H1 (cell line): ENCODE results near the gene RNF126. TPM values are rescaled to one million over a fixed set of nuclear protein-coding genes. Genes with fewer than 3 reads are reported as not detected.

Source experiments
- CTCF ChIA-PET: fragments of 300-600 bp; sonication (Branson Sonifier 250); formaldehyde crosslinking; loops from one replicate; lab custom pipeline; 2021; ENCODE audit not compliant: partially characterized antibody; lab: Charles Lee
- POLR2A ChIA-PET: fragments of 300-600 bp; sonication (Branson Sonifier 250); formaldehyde crosslinking; loops from one replicate; lab custom pipeline; 2021; ENCODE audit warnings: inconsistent platforms; ENCODE audit not compliant: partially characterized antibody; lab: Charles Lee
- DNase-seq, 2 experiments: peaks; one replicate each; pipeline versions ENCODE4 v3.0.0 to v3.0.0-alpha.2; 2010 to 2022; ENCODE audit warnings: low spot score in 2 of 2, low read depth in 1 of 2, mixed read lengths in 1 of 2
- FAIRE-seq: peaks from 2 replicates; lab custom pipeline; 2011; peaks lifted over from hg19 to GRCh38; lab: Jason Lieb, UNC
- H2AFZ ChIP-seq: 2 replicates; pipeline ENCODE4 v1.8.1; 2012; ENCODE audit warnings: low read length, inconsistent platforms
- H2AK5ac ChIP-seq: 2 replicates; pipeline ENCODE4 v1.6.1; 2013; ENCODE audit warnings: low read depth, low read length
- H2BK120ac ChIP-seq: replicated peaks from 2 replicates; pipeline ENCODE3; 2013; ENCODE audit warnings: low read depth, low read length, inconsistent platforms
- H2BK12ac ChIP-seq: 2 replicates; pipeline ENCODE4 v1.6.1; 2013; ENCODE audit warnings: low read depth, low read length
- H2BK15ac ChIP-seq: 2 replicates; pipeline ENCODE4 v1.6.1; 2013; ENCODE audit warnings: low read length
- H2BK20ac ChIP-seq: 2 replicates; pipeline ENCODE4 v1.6.1; 2013; ENCODE audit warnings: low read length
- H2BK5ac ChIP-seq: 2 replicates; pipeline ENCODE4 v1.6.1; 2013; ENCODE audit warnings: low read depth, low read length
- H3K14ac ChIP-seq: 2 replicates; pipeline ENCODE4 v1.6.1; 2013; ENCODE audit warnings: inconsistent platforms; ENCODE audit not compliant: insufficient read length
- H3K18ac ChIP-seq: 2 replicates; pipeline ENCODE4 v1.6.1; 2013; ENCODE audit warnings: low read length; ENCODE audit errors: extremely low read depth
- H3K23ac ChIP-seq: 2 replicates; pipeline ENCODE4 v1.6.1; 2013; ENCODE audit warnings: inconsistent platforms; ENCODE audit not compliant: insufficient read length
- H3K23me2 ChIP-seq: 2 replicates; pipeline ENCODE4 v1.6.1; 2013; ENCODE audit warnings: low read depth, low read length
- H3K27ac ChIP-seq: 2 replicates; pipeline ENCODE4 v1.6.1; 2011; ENCODE audit warnings: low read depth, low read length, inconsistent platforms
- H3K27me3 ChIP-seq, 4 experiments: replicated peaks in 1 of 4; 1 replicate in 1 of 4; 2 replicates in 3 of 4; pipeline versions ENCODE4 v1.6.1 to v1.8.1; 2011 to 2013; ENCODE audit warnings: low read length in 3 of 4, mild to moderate bottlenecking in 3 of 4, inconsistent platforms in 2 of 4, mixed read lengths in 2 of 4, moderate library complexity in 1 of 4; ENCODE audit not compliant: control insufficient read depth in 3 of 4, insufficient read depth in 3 of 4; ENCODE audit errors: extremely low read depth in 1 of 4
- H3K36me3 ChIP-seq, 4 experiments: 2 replicates each; pipeline versions ENCODE4 v1.6.1 to v1.8.1; 2011 to 2013; ENCODE audit warnings: mild to moderate bottlenecking in 4 of 4, low read length in 3 of 4, moderate library complexity in 2 of 4, control low read depth in 1 of 4, inconsistent platforms in 1 of 4; ENCODE audit not compliant: insufficient read depth in 4 of 4, control insufficient read depth in 2 of 4
- H3K4ac ChIP-seq: replicated peaks from 2 replicates; pipeline ENCODE3; 2013; ENCODE audit warnings: low read length, low read depth, mixed read lengths, inconsistent platforms; ENCODE audit not compliant: insufficient read length
- H3K4me1 ChIP-seq, 4 experiments: replicated peaks in 1 of 4; 1 replicate in 1 of 4; 2 replicates in 3 of 4; pipeline versions ENCODE4 v1.6.1 to v1.8.1; 2011 to 2013; ENCODE audit warnings: low read length in 3 of 4, inconsistent platforms in 2 of 4, mixed read lengths in 1 of 4; ENCODE audit not compliant: insufficient read depth in 4 of 4, control insufficient read depth in 3 of 4
- H3K4me2 ChIP-seq, 2 experiments: 2 replicates each; pipeline versions ENCODE4 v1.6.1 to v1.8.1; 2011 to 2013; ENCODE audit warnings: low read depth in 2 of 2, low read length in 2 of 2, control low read depth in 1 of 2, inconsistent platforms in 1 of 2, mild to moderate bottlenecking in 1 of 2; ENCODE audit not compliant: insufficient read depth in 1 of 2
- H3K4me3 ChIP-seq, 4 experiments: fragments of 200-600, 300-600 bp in 1 of 4; sonication (generic), shearing (Covaris generic), sonication (Bioruptor Twin) in 1 of 4; 2 replicates each; pipeline versions ENCODE4 v1.5.1 to v1.8.1; 2011 to 2016; ENCODE audit warnings: low read length in 4 of 4, low read depth in 3 of 4, control low read depth in 2 of 4, inconsistent platforms in 2 of 4, mild to moderate bottlenecking in 2 of 4, mixed read lengths in 1 of 4, moderate library complexity in 1 of 4; ENCODE audit not compliant: insufficient read depth in 2 of 4; ENCODE audit errors: extremely low read depth in 1 of 4
- H3K56ac ChIP-seq: replicated peaks from 2 replicates; pipeline ENCODE3; 2013; ENCODE audit warnings: low read depth, mild to moderate bottlenecking, mixed read lengths, low read length, inconsistent platforms; ENCODE audit not compliant: insufficient read length
- H3K79me1 ChIP-seq: 2 replicates; pipeline ENCODE4 v1.6.1; 2013; ENCODE audit warnings: low read depth, low read length, control low read depth
- H3K79me2 ChIP-seq, 2 experiments: 2 replicates each; pipeline versions ENCODE4 v1.6.1 to v1.8.1; 2012 to 2013; ENCODE audit warnings: low read length in 2 of 2, mild to moderate bottlenecking in 2 of 2, inconsistent platforms in 1 of 2; ENCODE audit not compliant: insufficient read depth in 2 of 2, control insufficient read depth in 1 of 2
- H3K9ac ChIP-seq, 4 experiments: replicated peaks in 1 of 4; 1 replicate in 1 of 4; 2 replicates in 3 of 4; pipeline versions ENCODE4 v1.6.1 to v1.8.1; 2011 to 2013; ENCODE audit warnings: low read depth in 3 of 4, low read length in 3 of 4, control low read depth in 2 of 4, mild to moderate bottlenecking in 2 of 4, moderate library complexity in 2 of 4, inconsistent platforms in 1 of 4; ENCODE audit errors: extremely low read depth in 1 of 4
- H3K9me3 ChIP-seq, 2 experiments: 2 replicates each; pipeline versions ENCODE4 v1.6.1 to v1.8.1; 2012 to 2013; ENCODE audit warnings: mild to moderate bottlenecking in 2 of 2, moderate library complexity in 2 of 2, control low read depth in 1 of 2, inconsistent platforms in 1 of 2, low read depth in 1 of 2, low read length in 1 of 2, mixed read lengths in 1 of 2; ENCODE audit not compliant: insufficient read depth in 2 of 2
- H4K20me1 ChIP-seq, 2 experiments: replicated peaks in 1 of 2; 2 replicates each; pipeline versions ENCODE3 to v1.8.1; 2011 to 2013; ENCODE audit warnings: inconsistent platforms in 2 of 2, low read length in 2 of 2, mild to moderate bottlenecking in 1 of 2; ENCODE audit not compliant: insufficient read depth in 2 of 2, control insufficient read depth in 1 of 2
- H4K5ac ChIP-seq: 2 replicates; pipeline ENCODE4 v1.6.1; 2013; ENCODE audit warnings: low read length, low read depth, mixed read lengths, inconsistent platforms; ENCODE audit not compliant: insufficient read length
- H4K8ac ChIP-seq: 2 replicates; pipeline ENCODE4 v1.8.0; 2013; ENCODE audit warnings: mild to moderate bottlenecking, moderate library complexity, low read length, inconsistent platforms; ENCODE audit not compliant: insufficient read depth; ENCODE audit errors: extremely low read depth
- H4K91ac ChIP-seq: replicated peaks from 2 replicates; pipeline ENCODE3; 2013; ENCODE audit warnings: low read length, mixed read lengths, inconsistent platforms; ENCODE audit not compliant: insufficient read length
- KDM4A ChIP-seq: IDR thresholded peaks from one replicate; pipeline ENCODE4 v1.7.1; 2012; ENCODE audit warnings: low read depth, mild to moderate bottlenecking, moderate library complexity, low read length, inconsistent platforms; ENCODE audit not compliant: severe bottlenecking
- MAX ChIP-seq: IDR thresholded peaks from 2 replicates; pipeline ENCODE4 v1.6.1; 2012; ENCODE audit warnings: inconsistent platforms
- POLR2A ChIP-seq, 2 experiments: IDR thresholded peaks; 1 replicate in 1 of 2; 2 replicates in 1 of 2; pipeline ENCODE4 v1.6.1; 2011; ENCODE audit warnings: low read depth in 2 of 2, low read length in 2 of 2, mild to moderate bottlenecking in 2 of 2; ENCODE audit errors: control extremely low read depth in 1 of 2
- SIN3A ChIP-seq, 2 experiments: IDR thresholded peaks in 1 of 2; conservative IDR thresholded peaks in 1 of 2; 2 replicates each; pipeline ENCODE4 v1.6.1; 2011 to 2012; ENCODE audit warnings: low read length in 2 of 2, improper control_type of control experiment in 1 of 2, low read depth in 1 of 2, mild to moderate bottlenecking in 1 of 2
- TBP ChIP-seq: IDR thresholded peaks from 2 replicates; pipeline ENCODE4 v1.6.1; 2011; ENCODE audit warnings: low read depth, low read length, improper control_type of control experiment
- whole genome bisulfite sequencing, 2 experiments: shearing (Covaris generic) in 1 of 2; methylation state at CpG; one replicate each; pipeline versions ENCODE4 v1.1.6 to v1.1.7; 2013 to 2015; ENCODE audit warnings: low lambda C conversion rate in 2 of 2, mixed read lengths in 2 of 2, inconsistent platforms in 1 of 2, low coverage in 1 of 2, missing lambda C conversion rate in 1 of 2; ENCODE audit not compliant: insufficient replicate concordance in 2 of 2, insufficient coverage in 1 of 2, insufficient read length in 1 of 2; ENCODE audit errors: extremely low coverage in 1 of 2, missing lambda C conversion rate in 1 of 2; 5-methylcytosine and 5-hydroxymethylcytosine counted together
- polyA plus RNA-seq, 7 experiments: library from polyadenylated mRNA; depleted of rRNA in 3 of 7; stranded (reverse) in 5 of 7; unstranded in 2 of 7; fragments of >200 nt in 5 of 7; fragments of 200-250 nt in 2 of 7; gene quantifications; 1 replicate in 5 of 7; 2 replicates in 1 of 7; 4 replicates in 1 of 7; pipeline versions ENCODE4 v1.2.1 to v1.2.3, GENCODE V29; 2011 to 2013; ENCODE audit warnings: missing spikeins in 2 of 7, mixed read lengths in 2 of 7
- total RNA-seq: library from RNA; stranded (reverse); fragmentation: NEBNext Ultra II Directional; extraction: Animal tissue kit (Norgen Biotek cat#: 25700); gene quantifications from 2 replicates; pipeline ENCODE4 v1.2.1, GENCODE V29; 2021

Gene RNF126
- total and polyA plus RNA-seq, 2 of the 8 experiments (the other 6 are each of a cell fraction or from before 2014, with no cell fraction given): 21.8 to 68.0 TPM

- Histone ChIP-seq H4K91ac (peak overlapping the region; percentile 27), H3K27ac (peak overlapping the region; percentile 55), H4K8ac (peak overlapping the region; percentile 80), H2BK15ac (no peak overlapping the region), H2BK20ac (no peak overlapping the region), H3K27me3 (peaks cover 0 to 6% (median 2%) of the 10 kb centered on the region in 4 experiments; a peak in 1 of 7 replicates), H3K4me1 (peaks cover 0 to 14% (median 6%) of the 10 kb centered on the region in 4 experiments; a peak in 5 of 7 replicates), H3K9ac (peak overlapping the region; percentile 59 to 85 (median 78)), H2AK5ac (no peak overlapping the region; the same call in 1 of the 2 replicates), H3K23me2 (peaks cover 3% of the 10 kb centered on the region; the same call in 1 of the 2 replicates), H2AFZ (no peak overlapping the region), H3K36me3 (no peaks in the 10 kb centered on the region; a peak in 1 of 8 replicates), H2BK5ac (no peak overlapping the region), H3K79me1 (peaks cover under 1% of the 10 kb centered on the region), H3K18ac (peak overlapping the region; percentile 71), H2BK120ac (no peak overlapping the region), H4K20me1 (peaks cover 34 to 36% of the 10 kb centered on the region in 2 experiments), H3K23ac (no peak overlapping the region), H4K5ac (no peak overlapping the region), H3K4me3 (peak overlapping the region; percentile 76 to 99 (median 78)), H3K79me2 (peaks cover 49 to 55% of the 10 kb centered on the region in 2 experiments), H3K4ac (no peak overlapping the region), H3K14ac (no peak overlapping the region), H3K56ac (no peak overlapping the region), H3K4me2 (peak overlapping the region; percentile 80 to 93), H2BK12ac (no peak overlapping the region), H3K9me3 (peaks cover 5 to 6% of the 10 kb centered on the region in 2 experiments; a peak in 2 of 4 replicates)
- DNase-seq (no peak), FAIRE-seq (no peak)
- ChIA-PET CTCF (interaction anchor here (1.2 kb wide), 1 partner anchor 46 kb away, joined by 3 read pairs; the partner anchor contains the start of gene PALM), POLR2A (interaction anchor here (0.6 to 1.6 kb wide), 13 partner anchors 12 to 720 kb away, joined by 3 to 10 read pairs (median 3); no protein-coding TSS in a partner anchor)
- WGBS, 2 experiments: 3% methylated on average over 35 of the region's 81 CpGs; no CpG with 5 or more reads in 1 of the 2 experiments
- TF ChIP-seq TBP (no peak), SIN3A (conservative IDR thresholded peaks at IDR 0.05 in 1 of 2, IDR thresholded peaks at IDR 0.05 in 1 of 2; ENCODE audit: low read depth in 1 of 2, low read length in 2 of 2) (peak; percentile 37 to 41; a peak in 1 of 4 replicates), MAX (peak; percentile 58), POLR2A (IDR thresholded peaks at IDR 0.05; ENCODE audit: control extremely low read depth in 1 of 2, low read depth in 2 of 2, low read length in 2 of 2) (0 out of 3 replicates have a peak, but pooled peaks of 1 of the 2 experiments have one; percentile 34), KDM4A (peak; percentile 53)
Observed at GRCh38 chr19:662207-662961, 630 bp downstream of the RNF126 start.
